NCI-H510A treated with DMSO at 0.1 percent for 48 hours (cell line): ENCODE results near the gene CCDC34.

ENCODE experiments used
- DNase-seq: peaks from one replicate; lab custom pipeline; 2025; lab: John Stamatoyannopoulos, UW

CCDC34 gene

DNA sequence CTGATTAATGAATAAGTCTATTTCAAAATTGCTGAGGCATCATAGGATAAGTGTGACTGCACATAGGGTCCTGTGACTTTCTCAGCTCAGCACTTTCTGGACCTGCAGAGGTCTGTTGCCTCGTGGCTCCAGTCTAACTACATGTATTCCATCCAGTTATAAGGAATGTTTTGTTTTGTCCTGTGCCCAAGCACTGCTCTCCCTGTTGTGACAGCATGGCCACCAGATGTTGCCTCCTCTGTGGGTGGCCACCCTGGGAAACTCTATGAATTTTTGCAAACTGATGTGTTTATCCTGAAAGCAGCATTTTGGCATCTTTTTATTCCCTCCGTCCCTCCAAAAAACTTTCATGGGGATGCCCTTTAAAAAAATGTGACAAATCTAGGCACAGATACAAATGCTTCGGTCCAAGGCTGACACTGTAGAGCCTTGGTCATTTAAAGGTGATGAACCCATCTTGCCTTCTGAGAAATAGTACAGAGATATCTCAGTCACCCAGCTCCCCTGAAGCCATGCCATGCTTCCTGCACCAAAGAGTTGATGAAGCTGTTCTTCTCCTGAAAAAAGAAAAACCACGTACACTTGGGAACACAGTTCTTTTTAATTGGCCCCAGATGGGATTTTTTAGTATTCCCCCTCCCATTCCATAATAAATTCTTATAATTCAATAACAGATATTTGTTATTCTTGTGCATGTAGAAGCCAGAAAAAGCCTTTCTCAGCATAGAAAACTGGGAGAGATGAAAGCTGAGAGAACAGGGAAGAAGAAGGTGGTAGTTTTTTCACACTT is 72.6 kb downstream of the CCDC34 start:
- DNase-seq = no peak
